ENCODE results near the gene ZNF562.
A peak's percentile ranks its signal among the peaks of the same experiment; 100 is the strongest.

The ZNF562 gene

GRCh38 chr19:9645472-9645871 is 29.4 kb downstream of the ZNF562 start:
- no peak for DNase-seq (ENCODE audit: low spot score)
- FAIRE-seq = no peak

- FAIRE-seq (no peak), DNase-seq (ENCODE audit: low spot score) (no peak)
Observed at GRCh38 chr19:9644472-9644871, 30.4 kb downstream of the ZNF562 start.

GRCh38 chr19:9641810-9642209 is 33.1 kb downstream of the ZNF562 start:
- no peak for FAIRE-seq
- no peak for DNase-seq (ENCODE audit: low spot score)

- DNase-seq (ENCODE audit: low spot score) (no peak), FAIRE-seq (no peak)
Observed at GRCh38 chr19:9640956-9641355, 33.9 kb downstream of the ZNF562 start.

- no peak for FAIRE-seq
Observed at GRCh38 chr19:9636018-9636417, 38.9 kb downstream of the ZNF562 start.

GRCh38 chr19:9627856-9628255 is 47.0 kb downstream of the ZNF562 start:
- FAIRE-seq = no peak
- DNase-seq (ENCODE audit: low spot score) = no peak

More at GRCh38 chr19:9636018-9636417, 38.9 kb downstream of the ZNF562 start:
- no peak for DNase-seq (ENCODE audit: low spot score)

GRCh38 chr19:9622531-9622930 is 52.4 kb downstream of the ZNF562 start:
- FAIRE-seq = no peak
- DNase-seq (ENCODE audit: low spot score) = no peak

- FAIRE-seq = no peak
- DNase-seq (ENCODE audit: low spot score) = peak; percentile 75
Observed at GRCh38 chr19:9621156-9622037, 53.5 kb downstream of the ZNF562 start, which contains the start of gene ZNF561. Gene ZNF561 (minus strand): TSS chr19:9621232. CDS start chr19:9619456, 1,776 bp downstream.

- DNase-seq (ENCODE audit: low spot score) (no peak), FAIRE-seq (no peak)
Observed at GRCh38 chr19:9620842-9621155, 54.1 kb downstream of the ZNF562 start.

- DNase-seq (ENCODE audit: low spot score) = no peak
- no peak for FAIRE-seq
Observed at GRCh38 chr19:9615844-9616243, 59.1 kb downstream of the ZNF562 start.

GRCh38 chr19:9610484-9611113 is 64.3 kb downstream of the ZNF562 start:
- no peak for DNase-seq (ENCODE audit: low spot score)
- FAIRE-seq = no peak

- DNase-seq (ENCODE audit: low spot score) (no peak), FAIRE-seq (no peak)
Observed at GRCh38 chr19:9608912-9609311, 66.0 kb downstream of the ZNF562 start.

GRCh38 chr19:9597027-9597426 is 77.9 kb downstream of the ZNF562 start:
- DNase-seq (ENCODE audit: low spot score) (peak; percentile 56), FAIRE-seq (peak; percentile 53)
